IPS-18a (cell line): ENCODE results near the gene HDAC9.

Experiments
- H3K27ac ChIP-seq: one replicate; pipeline ENCODE4 v1.5.1; 2013; ENCODE audit warnings: low read length
- H3K27me3 ChIP-seq: one replicate; pipeline ENCODE4 v1.6.1; 2013; ENCODE audit warnings: mild to moderate bottlenecking, low read length; ENCODE audit not compliant: control insufficient read depth, insufficient read depth
- H3K36me3 ChIP-seq: one replicate; pipeline ENCODE4 v1.6.1; 2013; ENCODE audit warnings: low read depth, low read length; ENCODE audit not compliant: control insufficient read depth
- H3K4me1 ChIP-seq: one replicate; pipeline ENCODE4 v1.6.1; 2013; ENCODE audit warnings: low read depth, low read length; ENCODE audit not compliant: control insufficient read depth
- H3K4me3 ChIP-seq: one replicate; pipeline ENCODE4 v1.5.1; 2013; ENCODE audit warnings: low read length
- H3K9ac ChIP-seq: one replicate; pipeline ENCODE4 v1.6.1; 2013; ENCODE audit warnings: mild to moderate bottlenecking, low read length, moderate library complexity
- H3K9me3 ChIP-seq: one replicate; pipeline ENCODE4 v1.6.1; 2013; ENCODE audit warnings: low read depth, low read length; ENCODE audit not compliant: control insufficient read depth

Gene HDAC9

DNA sequence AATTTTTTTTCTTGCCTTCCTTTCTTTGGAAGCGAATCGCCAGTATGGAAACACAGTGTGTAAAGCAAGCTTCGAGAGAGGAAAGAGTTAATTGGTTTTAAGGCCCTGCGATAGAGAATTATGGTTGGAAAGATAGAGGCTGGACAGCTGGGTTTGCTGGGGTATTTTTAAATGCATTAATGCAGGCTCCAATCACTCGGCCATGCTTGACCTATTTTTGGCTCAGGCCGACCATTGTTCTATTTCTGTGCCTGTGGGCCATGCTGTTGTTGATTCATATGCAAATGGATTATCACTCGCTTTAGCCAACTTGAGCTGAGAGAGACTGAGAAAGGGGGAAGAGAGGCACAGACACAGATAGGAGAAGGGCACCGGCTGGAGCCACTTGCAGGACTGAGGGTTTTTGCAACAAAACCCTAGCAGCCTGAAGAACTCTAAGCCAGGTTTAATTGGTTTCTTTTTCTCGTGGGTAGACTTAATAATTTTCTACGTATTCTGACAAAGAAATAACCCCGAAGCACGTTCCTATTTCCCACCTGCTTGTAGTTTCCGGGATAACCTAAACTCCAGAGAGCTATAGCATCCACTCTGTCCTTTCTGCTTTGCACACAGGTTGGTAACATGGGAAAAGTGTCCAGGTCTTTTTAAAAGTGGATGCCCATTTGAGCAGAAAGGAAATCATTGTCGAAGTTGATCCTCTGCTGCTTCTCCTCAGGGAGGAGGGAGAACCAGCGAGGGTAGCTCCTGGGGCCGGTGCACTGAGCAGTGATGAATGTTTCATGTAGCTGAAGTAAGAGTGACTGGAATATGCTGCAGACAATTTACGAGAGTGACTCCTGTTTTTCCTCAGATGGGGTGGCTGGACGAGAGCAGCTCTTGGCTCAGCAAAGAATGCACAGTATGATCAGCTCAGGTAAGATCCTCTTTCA is at the start of gene HDAC9:
Gene HDAC9 (plus strand): TSS at position 338 of the 929 bp plus-strand sequence. CDS start 554 bp downstream, at position 892.
- peak within 1 kb of the TSS; percentile 92 for H3K27ac ChIP-seq
- no peaks in the 10 kb centered on the region for H3K36me3 ChIP-seq
- peak within 1 kb of the TSS; percentile 84 for H3K4me3 ChIP-seq
- peaks cover 37% of the 10 kb centered on the region for H3K4me1 ChIP-seq
- no peaks in the 10 kb centered on the region for H3K27me3 ChIP-seq
- no peaks in the 10 kb centered on the region for H3K9me3 ChIP-seq
- peak within 1 kb of the TSS; percentile 91 for H3K9ac ChIP-seq

DNA sequence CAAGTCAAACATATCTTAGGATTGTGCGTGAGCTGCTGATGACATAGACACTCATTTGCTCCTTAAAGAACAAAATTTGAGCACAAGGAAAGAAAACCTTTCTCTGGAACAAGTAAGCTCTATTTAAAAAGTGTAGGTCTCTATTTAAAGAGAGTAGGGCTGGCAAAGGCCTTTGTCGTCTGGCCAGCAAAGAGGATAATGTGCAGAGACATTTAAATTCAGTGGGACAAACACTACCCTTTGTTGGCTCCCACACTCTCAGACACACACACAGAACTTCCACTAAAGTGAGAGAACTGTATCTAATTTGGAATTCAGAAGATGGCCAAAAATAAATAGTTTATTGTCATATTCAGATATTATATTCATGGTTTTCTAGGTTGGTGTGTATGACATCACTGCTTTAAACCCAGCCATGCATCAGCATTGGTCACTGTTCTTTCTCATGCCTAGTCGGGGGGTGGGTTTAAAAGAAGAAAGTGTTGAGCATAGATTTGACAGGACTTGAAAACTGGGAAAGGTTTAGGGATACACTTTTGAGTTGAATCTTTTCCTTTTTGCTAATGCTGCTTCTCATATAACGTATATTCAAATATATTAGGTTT is 49.5 kb upstream of the HDAC9 start:
- H3K27me3 ChIP-seq: no peaks in the 10 kb centered on the region
- no peak overlapping the region for H3K27ac ChIP-seq
- no peak overlapping the region for H3K9ac ChIP-seq
- H3K4me1 ChIP-seq: peaks cover 16% of the 10 kb centered on the region
- no peaks in the 10 kb centered on the region for H3K9me3 ChIP-seq
- no peaks in the 10 kb centered on the region for H3K36me3 ChIP-seq
- H3K4me3 ChIP-seq: no peak overlapping the region

GRCh38 chr7:18450019-18450418 is 45.5 kb upstream of the HDAC9 start:
- Histone ChIP-seq H3K4me1 (peaks cover 8% of the 10 kb centered on the region), H3K27me3 (no peaks in the 10 kb centered on the region), H3K4me3 (no peak overlapping the region), H3K27ac (no peak overlapping the region), H3K9ac (no peak overlapping the region), H3K9me3 (no peaks in the 10 kb centered on the region), H3K36me3 (no peaks in the 10 kb centered on the region)

GRCh38 chr7:18455606-18456005 is 39.9 kb upstream of the HDAC9 start:
- Histone ChIP-seq H3K4me1 (no peaks in the 10 kb centered on the region), H3K4me3 (no peak overlapping the region)

GRCh38 chr7:18457832-18458231 is 37.7 kb upstream of the HDAC9 start:
- Histone ChIP-seq H3K36me3 (no peaks in the 10 kb centered on the region), H3K27ac (no peak overlapping the region), H3K4me3 (no peak overlapping the region), H3K4me1 (no peaks in the 10 kb centered on the region), H3K27me3 (no peaks in the 10 kb centered on the region), H3K9ac (no peak overlapping the region), H3K9me3 (no peaks in the 10 kb centered on the region)

More at GRCh38 chr7:18455606-18456005, 39.9 kb upstream of the HDAC9 start:
- Histone ChIP-seq H3K9me3 (no peaks in the 10 kb centered on the region), H3K27ac (no peak overlapping the region), H3K9ac (no peak overlapping the region), H3K27me3 (no peaks in the 10 kb centered on the region), H3K36me3 (no peaks in the 10 kb centered on the region)

DNA sequence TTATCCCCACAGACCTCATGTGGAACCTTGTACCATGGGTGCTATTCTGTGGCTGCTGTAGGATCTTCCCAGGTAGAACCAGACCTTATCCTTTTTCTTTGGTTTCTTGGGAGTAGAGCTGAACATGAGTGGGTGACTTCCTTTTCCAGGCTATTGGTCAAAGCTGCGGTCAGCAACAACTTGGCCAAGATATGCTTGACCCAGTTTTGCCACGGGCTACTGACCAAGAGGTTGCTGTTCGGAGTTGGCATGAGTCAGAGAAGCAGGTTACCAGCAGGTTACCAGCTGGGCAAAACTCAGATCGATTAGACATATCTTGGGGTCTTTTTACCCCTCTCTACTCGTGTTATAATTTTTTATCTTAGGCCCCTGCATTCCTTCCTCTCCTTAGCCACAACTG is 36.7 kb upstream of the HDAC9 start:
- H3K36me3 ChIP-seq: no peaks in the 10 kb centered on the region
- no peaks in the 10 kb centered on the region for H3K4me1 ChIP-seq
- H3K27ac ChIP-seq: no peak overlapping the region
- no peaks in the 10 kb centered on the region for H3K27me3 ChIP-seq
- H3K4me3 ChIP-seq: no peak overlapping the region
- no peak overlapping the region for H3K9ac ChIP-seq
- no peaks in the 10 kb centered on the region for H3K9me3 ChIP-seq

- no peak overlapping the region for H3K27ac ChIP-seq
- H3K4me1 ChIP-seq: no peaks in the 10 kb centered on the region
- no peaks in the 10 kb centered on the region for H3K27me3 ChIP-seq
- H3K4me3 ChIP-seq: no peak overlapping the region
- no peaks in the 10 kb centered on the region for H3K9me3 ChIP-seq
- H3K9ac ChIP-seq: no peak overlapping the region
- no peaks in the 10 kb centered on the region for H3K36me3 ChIP-seq
Observed at GRCh38 chr7:18459484-18460245, 35.9 kb upstream of the HDAC9 start.

GRCh38 chr7:18461785-18462467 is 33.6 kb upstream of the HDAC9 start:
- no peaks in the 10 kb centered on the region for H3K4me1 ChIP-seq
- no peak overlapping the region for H3K27ac ChIP-seq
- H3K4me3 ChIP-seq: no peak overlapping the region
- no peaks in the 10 kb centered on the region for H3K9me3 ChIP-seq
- H3K9ac ChIP-seq: no peak overlapping the region
- no peaks in the 10 kb centered on the region for H3K27me3 ChIP-seq
- no peaks in the 10 kb centered on the region for H3K36me3 ChIP-seq

GRCh38 chr7:18464830-18465229 is 30.7 kb upstream of the HDAC9 start:
- H3K4me3 ChIP-seq: no peak overlapping the region
- H3K9me3 ChIP-seq: no peaks in the 10 kb centered on the region
- H3K4me1 ChIP-seq: no peaks in the 10 kb centered on the region
- no peaks in the 10 kb centered on the region for H3K36me3 ChIP-seq
- no peak overlapping the region for H3K27ac ChIP-seq
- H3K27me3 ChIP-seq: no peaks in the 10 kb centered on the region
- no peak overlapping the region for H3K9ac ChIP-seq

DNA sequence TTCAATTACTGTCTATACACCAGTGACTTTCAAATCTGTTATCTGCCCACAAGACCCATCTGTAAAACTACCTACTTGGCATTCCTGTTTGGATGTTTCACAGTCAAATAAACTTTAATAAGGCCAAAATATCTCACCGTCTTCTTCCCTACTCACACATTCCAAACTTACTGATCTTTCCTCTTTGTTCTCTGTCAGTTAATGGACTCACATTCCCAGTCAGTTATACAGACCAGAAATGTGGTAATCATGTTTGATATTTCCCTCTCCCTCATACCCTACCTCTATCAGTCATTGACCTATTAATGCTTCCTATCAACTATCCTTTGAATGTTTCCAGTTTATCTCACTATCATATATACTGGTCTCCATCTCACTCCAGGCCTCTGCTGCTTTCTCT is 28.5 kb upstream of the HDAC9 start:
- Histone ChIP-seq H3K27me3 (no peaks in the 10 kb centered on the region), H3K9ac (no peak overlapping the region), H3K4me1 (no peaks in the 10 kb centered on the region), H3K36me3 (no peaks in the 10 kb centered on the region), H3K27ac (no peak overlapping the region), H3K4me3 (no peak overlapping the region), H3K9me3 (no peaks in the 10 kb centered on the region)

- no peak overlapping the region for H3K9ac ChIP-seq
- no peaks in the 10 kb centered on the region for H3K36me3 ChIP-seq
- no peaks in the 10 kb centered on the region for H3K4me1 ChIP-seq
- H3K4me3 ChIP-seq: no peak overlapping the region
- H3K9me3 ChIP-seq: no peaks in the 10 kb centered on the region
- H3K27me3 ChIP-seq: no peaks in the 10 kb centered on the region
- no peak overlapping the region for H3K27ac ChIP-seq
Observed at GRCh38 chr7:18468795-18469194, 26.8 kb upstream of the HDAC9 start.
